MM.1S (cell line): ENCODE measurements around the gene MTF1.

Experiments used
- CTCF ChIP-seq: fragments of 300-600 bp; sonication (generic); IDR thresholded peaks from 2 replicates; pipeline ENCODE4 v1.5.1; 2016; ENCODE audit warnings: antibody characterized with exemption, low read length, mixed read lengths
- EZH2 ChIP-seq: fragments of 300-600 bp; sonication (generic); optimal IDR thresholded peaks from 2 replicates; pipeline ENCODE3; 2017; ENCODE audit warnings: low read depth, mild to moderate bottlenecking, antibody characterized with exemption, low read length, mixed read lengths
- EZH2phosphoT487 ChIP-seq: fragments of 300-600 bp; sonication (generic); IDR thresholded peaks from 2 replicates; pipeline ENCODE4 v1.6.1; 2018; ENCODE audit warnings: antibody characterized with exemption, low read length

DNA sequence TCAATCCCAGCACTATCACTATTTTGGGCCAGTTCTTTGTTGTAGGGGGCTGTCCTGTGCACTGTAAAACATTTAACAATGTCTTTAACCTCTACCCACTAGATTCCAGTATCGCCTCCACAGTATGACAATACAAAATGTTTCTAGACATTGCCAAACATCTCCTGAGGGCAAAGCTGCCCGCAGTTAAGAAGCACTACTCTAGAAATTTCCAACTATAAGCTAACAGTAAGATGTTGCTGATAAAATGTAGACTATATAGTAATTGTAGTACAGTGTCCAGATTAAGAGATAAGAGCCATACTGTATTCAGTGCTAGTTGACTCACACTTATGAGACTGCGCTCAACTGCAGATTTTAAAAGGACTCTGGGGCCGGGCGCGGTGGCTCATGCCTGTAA is 5.0 kb downstream of the MTF1 start:
- TF ChIP-seq EZH2phosphoT487 (no peak), CTCF (no peak), EZH2 (no peak)
